Hepatocyte (in vitro differentiated cells): ENCODE results near the gene SPAG6. TPM values are rescaled to one million over a fixed set of nuclear protein-coding genes. Genes with fewer than 3 reads are reported as not detected.

Source experiments
- DNase-seq: peaks from one replicate; pipeline ENCODE4 v3.0.0-alpha.2; 2016; ENCODE audit warnings: low spot score
- H2AFZ ChIP-seq: fragments of 200-600 bp; sonication (generic); 2 replicates; pipeline ENCODE4 v1.6.0; 2016; ENCODE audit warnings: antibody characterized with exemption, mild to moderate bottlenecking
- H3K27ac ChIP-seq: fragments of 200-600 bp; sonication (generic); 2 replicates; pipeline ENCODE4 v1.5.1; 2016; ENCODE audit warnings: mild to moderate bottlenecking
- H3K27me3 ChIP-seq: fragments of 200-600 bp; sonication (generic); 2 replicates; pipeline ENCODE4 v1.6.1; 2016
- H3K36me3 ChIP-seq: fragments of 200-600 bp; sonication (generic); replicated peaks from 2 replicates; pipeline ENCODE4 v1.5.1; 2016; ENCODE audit warnings: low read depth; ENCODE audit not compliant: insufficient read depth
- H3K4me1 ChIP-seq: fragments of 200-600 bp; sonication (generic); 2 replicates; pipeline ENCODE4 v1.5.1; 2016; ENCODE audit warnings: mild to moderate bottlenecking, moderate library complexity; ENCODE audit not compliant: insufficient read depth
- H3K4me2 ChIP-seq: fragments of 200-600 bp; sonication (generic); 2 replicates; pipeline ENCODE4 v1.6.0; 2016
- H3K4me3 ChIP-seq: fragments of 200-600 bp; sonication (generic); 2 replicates; pipeline ENCODE4 v1.5.1; 2016; ENCODE audit warnings: mild to moderate bottlenecking
- H3K79me2 ChIP-seq: fragments of 200-600 bp; sonication (generic); 2 replicates; pipeline ENCODE4 v1.6.0; 2017; ENCODE audit warnings: mild to moderate bottlenecking
- H3K9me2 ChIP-seq: fragments of 200-600 bp; sonication (generic); replicated peaks from 2 replicates; pipeline ENCODE4 v1.6.0; 2017; ENCODE audit warnings: mild to moderate bottlenecking; ENCODE audit not compliant: insufficient read depth
- H3K9me3 ChIP-seq: fragments of 200-600 bp; sonication (generic); 2 replicates; pipeline ENCODE4 v1.5.1; 2016; ENCODE audit warnings: low read depth, mild to moderate bottlenecking
- H4K20me1 ChIP-seq: fragments of 200-600 bp; sonication (generic); 2 replicates; pipeline ENCODE4 v1.6.0; 2016; ENCODE audit warnings: mild to moderate bottlenecking; ENCODE audit not compliant: insufficient read depth, poor library complexity, severe bottlenecking
- CTCF ChIP-seq: fragments of 200-600 bp; sonication (generic); IDR thresholded peaks from 2 replicates; pipeline ENCODE4 v1.5.1; 2016; ENCODE audit warnings: antibody characterized with exemption, mild to moderate bottlenecking; ENCODE audit not compliant: poor library complexity
- EZH2 ChIP-seq: fragments of 200-600 bp; sonication (generic); IDR thresholded peaks from 2 replicates; pipeline ENCODE4 v1.6.1; 2016; ENCODE audit warnings: antibody characterized with exemption, mild to moderate bottlenecking, borderline replicate concordance
- EZH2phosphoT487 ChIP-seq: fragments of 200-600 bp; sonication (generic); IDR thresholded peaks from one replicate; pipeline ENCODE4 v1.6.1; 2018; ENCODE audit warnings: antibody characterized with exemption, mild to moderate bottlenecking, low read depth, moderate library complexity; ENCODE audit not compliant: unreplicated experiment, severe bottlenecking
- WGBS: methylation state at CpG from one replicate; pipeline ENCODE4 v1.1.6; 2016; ENCODE audit warnings: low lambda C conversion rate; ENCODE audit errors: missing lambda C conversion rate; 5-methylcytosine and 5-hydroxymethylcytosine counted together
- polyA plus RNA-seq: library from polyadenylated mRNA; unstranded; fragments of >200 nt; fragmentation: Nextera tagmentation; extraction: Ambion mirVana; gene quantifications from 2 replicates; pipeline ENCODE4 v1.2.1, GENCODE V29; 2016
- total RNA-seq: library from RNA; depleted of rRNA; stranded (reverse); fragments of >200 nt; gene quantifications from 2 replicates; pipeline ENCODE4 v1.2.3, GENCODE V29; 2014

Gene SPAG6
- total and polyA plus RNA-seq, 2 experiments from 2014 or later: 0.17 TPM; not detected in 1

- no peaks in the 10 kb centered on the region for H3K9me2 ChIP-seq
- no peaks in the 10 kb centered on the region for H4K20me1 ChIP-seq
- H3K27ac ChIP-seq: no peak overlapping the region
- DNase-seq: no peak
- no peaks in the 10 kb centered on the region for H3K27me3 ChIP-seq
- H3K36me3 ChIP-seq: no peaks in the 10 kb centered on the region
- no peak overlapping the region for H2AFZ ChIP-seq
- no peaks in the 10 kb centered on the region for H3K9me3 ChIP-seq
- H3K4me2 ChIP-seq: no peak overlapping the region
- H3K4me3 ChIP-seq: no peak overlapping the region
- no peaks in the 10 kb centered on the region for H3K4me1 ChIP-seq
- H3K79me2 ChIP-seq: no peaks in the 10 kb centered on the region
- WGBS: 69% methylated on average over 8 of the region's 8 CpGs
- no peak for TF ChIP-seq EZH2
- no peak for TF ChIP-seq EZH2phosphoT487
- TF ChIP-seq CTCF: no peak
Measured at GRCh38 chr10:22455068-22455857, 110.0 kb downstream of the SPAG6 start.

- no peaks in the 10 kb centered on the region for H3K9me3 ChIP-seq
- no peaks in the 10 kb centered on the region for H3K9me2 ChIP-seq
- DNase-seq: no peak
- H4K20me1 ChIP-seq: no peaks in the 10 kb centered on the region
- no peaks in the 10 kb centered on the region for H3K79me2 ChIP-seq
- no peaks in the 10 kb centered on the region for H3K4me1 ChIP-seq
- TF ChIP-seq EZH2phosphoT487 (no peak), EZH2 (no peak), CTCF (no peak)
- H2AFZ ChIP-seq: no peak overlapping the region
- H3K4me2 ChIP-seq: no peak overlapping the region
- no peaks in the 10 kb centered on the region for H3K36me3 ChIP-seq
- no peaks in the 10 kb centered on the region for H3K27me3 ChIP-seq
- no peak overlapping the region for H3K4me3 ChIP-seq
- no peak overlapping the region for H3K27ac ChIP-seq
- WGBS: 81% methylated on average over 2 of the region's 2 CpGs
Measured at GRCh38 chr10:22456486-22456885, 111.2 kb downstream of the SPAG6 start.

GRCh38 chr10:22458272-22459038, 113.2 kb downstream of the SPAG6 start:
- Histone ChIP-seq H3K4me2 (no peak overlapping the region), H3K4me1 (no peaks in the 10 kb centered on the region), H4K20me1 (no peaks in the 10 kb centered on the region), H3K9me2 (no peaks in the 10 kb centered on the region), H3K79me2 (no peaks in the 10 kb centered on the region), H3K4me3 (no peak overlapping the region), H3K27ac (no peak overlapping the region), H3K9me3 (no peaks in the 10 kb centered on the region), H2AFZ (no peak overlapping the region), H3K36me3 (no peaks in the 10 kb centered on the region), H3K27me3 (no peaks in the 10 kb centered on the region)
- 89% methylated on average over 9 of the region's 9 CpGs for WGBS
- no peak for DNase-seq
- TF ChIP-seq EZH2 (no peak), EZH2phosphoT487 (no peak), CTCF (no peak)
